Stimulated activated CD4-positive, alpha-beta T cell treated with anti-CD3 and anti-CD28 coated beads, Interleukin-12 subunit alpha, Interleukin-12 subunit beta, amount 100 ng/mL, for 4 hours (primary cell): ENCODE measurements around the gene POLR2B.
"Not testable (repeated sequence)": the region's sequence is repeated elsewhere in the genome, so short reads cannot be mapped to it uniquely, and the experiment has no call there.

Experiments used
- DNase-seq: peaks from one replicate; pipeline ENCODE4 v3.0.0-alpha.2; 2020

The POLR2B gene

GRCh38 chr4:56990109-56990905 is 11.6 kb downstream of the POLR2B start:
- DNase-seq, result no peak

GRCh38 chr4:56995525-56995924 is 16.8 kb downstream of the POLR2B start:
- DNase-seq, result no peak

GRCh38 chr4:56999751-57000150 is 21.1 kb downstream of the POLR2B start:
- DNase-seq, result no peak

- no peak for DNase-seq
These were observed 34.9 kb downstream of the POLR2B start for GRCh38 chr4:57013543-57014120.

- DNase-seq, result no peak
These were observed 40.3 kb downstream of the POLR2B start for GRCh38 chr4:57018980-57019379.

- DNase-seq, result no peak
These were observed 41.9 kb downstream of the POLR2B start for GRCh38 chr4:57020467-57021101.

- DNase-seq, result no peak
These were observed 44.4 kb downstream of the POLR2B start for GRCh38 chr4:57023104-57023503.

- DNase-seq, result no peak
These were observed 55.8 kb downstream of the POLR2B start for GRCh38 chr4:57034520-57034919.

GRCh38 chr4:57037982-57038604 is 59.4 kb downstream of the POLR2B start:
- peak; percentile 5 for DNase-seq

GRCh38 chr4:57039345-57039744 is 60.6 kb downstream of the POLR2B start:
- no peak for DNase-seq

- DNase-seq, result no peak
These were observed 61.8 kb downstream of the POLR2B start for GRCh38 chr4:57040510-57040909.

- DNase-seq, result no peak
These were observed 62.3 kb downstream of the POLR2B start for GRCh38 chr4:57041020-57041419.

GRCh38 chr4:57042711-57043169 is 64.0 kb downstream of the POLR2B start:
- no peak for DNase-seq

- no peak for DNase-seq
These were observed 64.9 kb downstream of the POLR2B start for GRCh38 chr4:57043347-57044251.

- DNase-seq, result no peak
These were observed 65.6 kb downstream of the POLR2B start for GRCh38 chr4:57044279-57044678.

GRCh38 chr4:57044996-57045395 is 66.3 kb downstream of the POLR2B start:
- DNase-seq, result no peak

GRCh38 chr4:57047046-57047445 is 68.3 kb downstream of the POLR2B start:
- DNase-seq, result not testable (repeated sequence)

GRCh38 chr4:57048590-57049304 is 70.1 kb downstream of the POLR2B start:
- no peak for DNase-seq

GRCh38 chr4:57051095-57051494 is 72.4 kb downstream of the POLR2B start:
- no peak for DNase-seq

- DNase-seq, result no peak
These were observed 72.8 kb downstream of the POLR2B start for GRCh38 chr4:57051524-57051923.

- no peak for DNase-seq
These were observed 74.8 kb downstream of the POLR2B start for GRCh38 chr4:57053508-57053907.

GRCh38 chr4:57055886-57056285 is 77.2 kb downstream of the POLR2B start:
- no peak for DNase-seq
